Left kidney (tissue), 2 donors: ENCODE results near the gene FOXP4. TPM values are rescaled to one million over a fixed set of nuclear protein-coding genes. Genes with fewer than 3 reads are reported as not detected.

Experiments
- DNase-seq: peaks from one replicate; pipeline ENCODE4 v3.0.0-alpha.2; 2013
- polyA plus RNA-seq: library from polyadenylated mRNA; unstranded; fragments of 120-200 nt; gene quantifications from one replicate; pipeline ENCODE4 v1.2.1, GENCODE V29; 2013; ENCODE audit not compliant: insufficient read length

FOXP4 gene
- polyA plus RNA-seq, 1 donor: 29.3 TPM

DNA sequence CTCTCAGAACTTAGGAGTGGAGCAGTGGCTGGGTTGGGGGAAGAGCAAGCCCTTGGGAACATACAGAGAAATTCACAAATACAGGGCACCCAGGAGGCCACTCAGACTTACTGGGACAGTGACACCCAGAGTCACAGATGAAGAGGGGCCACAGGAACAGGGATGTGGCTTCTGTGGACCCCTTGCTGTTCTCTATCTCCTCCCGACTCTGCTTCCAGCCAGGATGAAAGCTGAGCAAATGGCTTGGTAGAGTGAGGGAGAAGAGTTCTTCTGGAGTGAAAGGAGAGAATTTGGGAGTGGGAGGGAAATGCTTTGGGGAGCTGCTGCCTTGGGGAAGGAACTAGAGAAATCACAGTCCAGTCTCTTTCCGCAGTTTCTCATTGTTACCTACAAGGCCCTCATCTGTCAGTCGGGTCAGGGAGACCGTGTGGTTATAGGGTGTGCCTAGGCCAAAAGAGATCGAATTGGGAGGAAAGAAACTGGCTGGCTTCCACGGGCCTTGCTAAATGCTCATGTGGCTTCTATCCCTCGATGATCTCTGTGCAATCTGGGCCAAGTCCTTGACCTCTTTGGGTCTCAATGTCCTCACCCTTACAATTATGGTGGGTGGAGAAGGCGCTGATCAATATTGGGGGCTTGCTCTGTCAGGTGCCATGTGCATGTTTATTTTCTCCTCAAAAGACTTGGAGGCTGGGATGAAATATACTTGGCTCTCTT is 17.0 kb downstream of the FOXP4 start:
- DNase-seq: no peak

DNA sequence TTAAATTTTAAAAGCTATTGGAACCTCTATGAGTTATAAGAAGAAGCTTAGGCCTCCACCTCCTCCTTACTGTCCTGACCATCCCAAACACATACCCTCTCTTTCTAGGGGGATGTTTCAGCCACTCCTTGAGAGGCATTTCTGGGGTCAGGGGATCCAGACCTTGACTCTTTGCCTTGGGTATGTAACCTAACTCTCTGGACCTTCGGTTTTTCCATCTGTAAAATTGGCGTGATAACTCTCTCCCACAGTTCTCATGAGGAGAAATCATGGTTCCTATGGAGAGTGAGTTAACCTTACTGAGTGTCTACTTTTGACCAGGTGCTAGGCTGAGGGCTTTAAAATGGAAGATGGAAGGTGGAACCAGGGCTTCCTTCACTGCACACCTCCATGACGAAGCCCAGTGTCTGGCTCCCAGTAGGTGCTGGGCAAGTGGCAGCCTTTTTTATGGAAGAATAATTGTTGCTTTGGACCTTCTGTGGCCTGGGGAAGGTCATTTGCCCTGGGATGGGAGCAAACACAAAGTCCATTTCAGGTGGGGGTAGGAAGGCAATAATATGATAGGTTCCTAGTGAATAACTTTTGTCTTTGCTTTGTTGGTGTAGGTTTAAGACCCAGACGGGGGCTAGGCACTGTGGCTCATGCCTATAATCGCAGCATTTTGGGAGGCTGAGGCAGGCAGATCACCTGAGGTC is 18.4 kb downstream of the FOXP4 start:
- no peak for DNase-seq

DNA sequence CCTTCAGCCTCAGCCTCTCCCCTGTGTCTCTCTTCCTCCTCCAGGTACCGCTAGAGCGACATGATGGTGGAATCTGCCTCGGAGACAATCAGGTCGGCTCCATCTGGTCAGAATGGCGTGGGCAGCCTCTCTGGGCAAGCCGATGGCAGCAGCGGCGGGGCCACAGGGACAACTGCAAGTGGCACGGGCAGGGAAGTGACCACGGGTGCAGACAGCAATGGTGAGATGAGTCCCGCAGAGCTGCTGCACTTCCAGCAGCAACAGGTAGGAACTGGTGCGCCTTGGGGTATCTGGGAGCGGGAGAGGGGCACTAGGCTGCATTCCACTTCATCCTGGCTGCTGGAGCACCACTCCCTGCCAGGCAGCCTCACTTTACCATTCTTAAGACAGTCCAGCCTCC is 19.5 kb downstream of the FOXP4 start:
- no peak for DNase-seq

DNA sequence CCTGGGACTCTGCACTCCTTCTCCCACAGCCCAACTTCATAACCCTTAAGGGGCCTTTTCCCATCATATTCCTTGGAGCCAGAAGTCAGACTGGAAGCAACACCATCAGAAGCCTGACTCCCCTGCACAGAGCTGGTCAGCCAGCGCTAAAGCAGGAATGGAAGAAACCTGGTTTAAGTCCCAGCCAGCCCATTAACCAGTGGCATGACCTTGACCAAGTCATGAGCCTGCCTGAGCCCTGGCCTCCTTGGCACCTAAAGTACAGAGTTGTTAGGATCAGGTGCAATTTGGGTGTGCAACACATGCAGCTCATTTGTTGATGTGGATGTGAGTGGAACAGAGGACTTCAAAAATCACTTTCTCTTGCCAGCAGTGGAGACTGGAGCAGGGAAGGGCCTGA is 20.8 kb downstream of the FOXP4 start:
- DNase-seq: no peak

DNA sequence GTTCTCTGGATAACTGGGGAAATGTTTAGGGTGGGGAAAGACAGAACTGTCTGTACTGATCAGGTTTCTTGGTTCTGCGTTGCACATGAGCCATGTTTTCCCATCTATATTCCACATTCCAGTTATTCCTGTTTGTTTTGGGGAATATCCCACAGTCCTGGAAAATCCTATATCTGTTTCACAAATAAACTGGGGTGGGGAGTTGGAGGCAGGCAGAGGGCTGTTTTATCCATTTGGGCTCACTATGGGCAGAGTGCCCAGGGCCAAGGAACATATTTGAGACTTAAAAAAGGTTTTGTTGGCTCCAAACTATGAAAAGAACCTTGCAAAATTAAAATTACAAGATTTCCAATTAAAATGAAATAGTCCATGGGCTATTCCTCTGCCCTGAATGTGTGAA is 21.5 kb downstream of the FOXP4 start:
- no peak for DNase-seq

DNA sequence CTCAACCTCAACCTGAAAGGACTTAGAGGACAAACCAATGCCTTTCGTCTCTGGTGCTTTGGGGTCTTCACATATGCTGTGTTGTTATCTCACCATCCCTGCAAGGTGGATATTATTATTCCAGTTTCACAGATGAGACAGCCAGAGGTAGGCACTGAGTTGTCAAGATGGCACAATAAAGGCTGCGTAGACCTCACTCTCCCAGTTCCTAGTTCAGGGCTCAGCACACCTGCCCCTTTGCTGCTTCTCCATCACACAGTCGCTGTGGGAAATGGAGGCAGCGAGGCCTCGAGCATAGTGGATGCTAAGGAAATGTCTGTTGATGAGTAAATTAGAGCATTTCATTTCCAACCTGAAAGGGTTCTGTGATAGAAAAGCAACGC is 22.0 kb downstream of the FOXP4 start:
- DNase-seq: no peak

DNA sequence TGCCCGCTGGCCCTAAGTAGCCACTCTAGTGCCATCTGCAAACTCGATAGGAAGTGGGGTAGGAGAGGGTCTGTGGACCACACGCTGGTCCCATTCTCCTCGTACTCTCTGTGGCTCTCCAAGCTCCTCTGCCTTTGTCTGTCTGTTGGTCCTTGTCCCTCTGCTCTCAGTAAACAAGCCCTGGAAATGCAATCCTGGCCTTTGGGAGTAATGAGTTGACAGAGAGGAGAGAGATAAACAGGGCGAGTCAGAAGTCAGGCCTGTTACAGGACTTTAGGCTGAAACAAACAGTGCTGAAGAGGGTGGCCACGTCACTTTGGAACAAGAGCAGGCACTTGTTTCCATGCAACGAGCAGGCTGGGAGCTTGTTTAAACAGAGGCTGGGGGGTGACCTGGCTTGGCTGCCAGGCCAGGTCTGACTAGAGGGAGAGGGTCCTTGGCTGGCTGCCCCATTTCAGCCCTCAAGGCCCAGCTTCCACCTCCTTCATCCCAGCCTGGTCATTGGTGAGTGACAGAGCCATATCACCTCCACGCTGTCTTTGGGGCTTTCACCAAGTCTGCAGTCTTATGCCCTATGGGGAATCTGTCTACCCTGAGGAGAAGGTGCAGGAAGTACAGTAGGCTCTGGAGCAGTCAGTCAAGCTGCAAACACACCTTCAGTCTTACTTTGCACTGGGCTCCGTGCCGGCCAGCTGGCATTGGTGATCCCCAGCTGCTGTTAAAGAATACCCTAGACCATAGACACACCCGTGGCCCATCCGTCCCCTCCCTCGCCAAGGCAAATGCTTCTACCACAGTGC is 22.6 kb downstream of the FOXP4 start:
- no peak for DNase-seq

DNA sequence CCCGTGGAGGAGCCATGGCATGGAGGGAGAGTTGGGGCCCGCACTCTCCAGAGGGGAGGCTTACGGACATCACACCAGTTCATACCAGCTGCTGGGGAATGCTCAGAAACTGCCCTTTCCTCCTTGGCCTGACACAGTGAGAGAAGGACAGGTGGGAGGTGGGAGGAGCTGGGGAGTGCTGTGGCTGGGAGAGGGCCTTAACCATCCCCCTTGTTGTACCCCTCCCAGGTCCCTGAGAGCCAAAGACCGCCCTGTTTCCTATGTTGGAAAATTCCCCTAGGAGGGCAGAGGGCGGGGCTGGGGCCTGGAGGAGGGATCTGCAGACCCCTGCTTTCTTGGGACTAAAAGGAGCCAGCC is 24.1 kb downstream of the FOXP4 start:
- DNase-seq: no peak

DNA sequence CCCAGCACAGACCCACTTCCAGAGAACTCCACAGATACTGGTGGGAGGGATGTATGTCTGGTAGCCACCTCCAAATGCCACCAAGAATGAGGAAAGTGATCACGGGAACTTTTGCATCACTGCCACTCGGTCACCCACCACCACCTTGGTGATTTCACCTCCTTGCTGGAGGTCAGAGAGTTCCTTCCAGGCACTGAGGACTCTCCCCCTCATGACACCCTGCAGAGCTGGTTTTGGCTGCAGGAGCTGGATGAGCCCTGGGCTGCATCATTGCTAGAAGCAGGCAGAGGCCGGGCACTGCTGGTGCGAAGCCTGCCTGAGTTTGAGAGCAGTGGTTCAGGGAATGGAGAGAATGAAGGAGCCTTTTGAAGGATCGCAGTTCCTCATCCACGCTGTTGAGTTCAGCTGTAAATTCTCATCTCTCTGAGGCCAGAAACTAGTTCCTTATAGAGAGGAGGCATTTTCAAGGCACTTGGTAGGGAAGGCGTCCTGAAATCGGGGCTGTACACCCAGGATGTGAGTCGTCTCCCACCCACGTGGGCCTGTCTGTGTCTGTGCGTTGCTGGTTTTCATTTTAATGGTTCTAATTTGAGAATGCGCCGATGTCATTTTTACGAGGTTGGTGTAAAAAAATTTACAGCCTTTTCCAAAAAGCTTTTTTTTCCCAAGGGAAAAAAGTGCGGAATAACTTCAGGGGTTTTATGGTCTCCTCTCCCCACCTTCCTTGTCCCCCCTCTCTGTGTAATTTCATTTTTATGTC is 25.0 kb downstream of the FOXP4 start:
- no peak for DNase-seq

DNA sequence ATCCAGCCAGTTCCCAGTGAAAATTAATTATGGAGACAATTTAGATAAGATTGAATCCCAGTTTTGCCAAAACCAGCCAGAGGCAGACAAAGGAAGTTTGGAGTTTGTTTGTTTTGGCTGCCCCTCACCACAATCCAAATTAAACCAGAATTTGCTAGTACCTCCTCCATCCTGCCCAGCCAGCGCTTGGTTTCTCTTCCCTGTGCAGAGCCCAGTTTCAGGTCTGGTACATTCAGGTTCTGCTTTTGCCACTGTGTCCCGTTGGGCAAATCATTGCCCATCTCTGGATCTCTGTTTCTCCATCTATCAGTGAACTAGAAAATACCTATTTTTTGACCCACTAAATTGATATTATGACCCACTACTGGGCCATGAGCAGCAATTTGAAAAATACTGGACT is 26.4 kb downstream of the FOXP4 start:
- DNase-seq: no peak

DNA sequence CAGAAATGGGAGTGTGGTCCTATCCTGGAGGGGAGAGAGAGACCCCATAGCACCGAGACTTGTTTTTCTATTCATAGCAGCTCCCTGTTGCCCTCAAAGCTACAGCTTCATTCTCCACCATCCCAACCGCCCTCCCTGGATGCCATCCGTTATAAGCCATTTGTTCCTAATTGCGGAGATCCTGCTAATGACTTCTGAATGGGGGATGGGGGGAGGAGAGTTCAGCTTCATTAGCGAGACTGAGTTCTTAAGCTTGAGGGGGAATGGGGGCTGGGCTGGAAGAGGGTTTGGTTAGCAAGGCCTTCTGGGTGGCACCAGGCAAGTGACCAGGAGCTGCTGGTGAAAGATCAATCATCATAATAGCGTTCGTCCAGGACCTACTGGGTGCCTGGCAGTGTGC is 27.1 kb downstream of the FOXP4 start:
- DNase-seq: no peak

DNA sequence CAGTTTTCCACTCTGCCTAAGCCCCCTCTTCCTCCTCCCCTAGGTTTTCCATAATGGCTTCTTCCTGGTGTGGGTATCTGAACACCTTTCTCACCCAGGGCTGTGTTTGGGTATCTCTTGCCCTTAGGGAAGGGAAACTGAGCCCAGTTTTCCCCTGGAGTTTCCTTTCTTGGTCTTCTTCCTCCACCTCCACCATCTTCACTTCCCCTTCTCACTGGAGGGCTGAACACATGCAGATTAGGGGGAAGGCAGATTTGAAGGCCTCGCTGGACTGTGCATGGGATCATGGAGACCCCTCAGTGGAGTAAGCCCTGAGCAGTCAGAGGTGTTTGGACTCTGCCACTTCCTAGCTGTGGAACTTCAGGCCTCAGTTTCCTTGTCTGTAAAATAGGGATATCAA is 27.8 kb downstream of the FOXP4 start:
- no peak for DNase-seq

DNA sequence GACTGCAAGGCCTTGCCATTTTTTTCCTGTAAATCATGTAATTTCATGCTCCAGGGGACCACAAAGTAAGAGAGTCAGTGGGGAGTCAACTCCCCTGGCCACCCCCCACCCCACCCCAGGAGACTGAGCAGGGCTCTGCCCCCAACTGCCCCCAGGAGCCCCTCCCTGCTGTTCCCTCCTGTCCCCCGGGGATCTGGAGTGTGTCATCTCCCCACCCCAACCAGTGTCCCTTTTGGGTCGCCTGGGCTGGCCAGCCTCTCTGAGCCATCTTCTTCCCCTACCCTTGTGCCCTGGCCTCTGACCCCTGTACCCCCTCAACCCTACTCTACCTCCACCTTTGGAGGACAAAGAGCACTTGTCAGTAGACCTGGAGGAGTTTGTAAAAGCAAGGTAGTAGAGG is 29.4 kb downstream of the FOXP4 start:
- no peak for DNase-seq

DNA sequence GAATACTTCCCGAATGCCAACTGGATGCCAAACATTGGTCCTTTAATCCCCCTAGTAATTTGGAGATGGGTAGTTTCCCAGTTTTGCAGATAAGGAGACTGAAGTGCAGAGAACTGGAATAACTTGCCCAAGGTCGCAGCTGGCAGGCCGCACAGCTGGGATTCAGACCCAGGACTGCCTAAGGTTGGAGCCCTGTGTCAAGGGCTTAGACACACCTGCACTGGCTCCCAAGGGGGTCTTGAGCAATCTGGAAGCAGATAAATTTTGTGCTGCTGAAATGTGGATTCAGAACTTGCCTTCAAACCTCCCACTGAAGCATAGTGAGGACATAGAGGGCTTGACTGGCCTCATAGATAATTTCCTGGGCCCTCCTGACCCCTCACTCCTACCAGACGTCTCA is 30.5 kb downstream of the FOXP4 start:
- no peak for DNase-seq

DNA sequence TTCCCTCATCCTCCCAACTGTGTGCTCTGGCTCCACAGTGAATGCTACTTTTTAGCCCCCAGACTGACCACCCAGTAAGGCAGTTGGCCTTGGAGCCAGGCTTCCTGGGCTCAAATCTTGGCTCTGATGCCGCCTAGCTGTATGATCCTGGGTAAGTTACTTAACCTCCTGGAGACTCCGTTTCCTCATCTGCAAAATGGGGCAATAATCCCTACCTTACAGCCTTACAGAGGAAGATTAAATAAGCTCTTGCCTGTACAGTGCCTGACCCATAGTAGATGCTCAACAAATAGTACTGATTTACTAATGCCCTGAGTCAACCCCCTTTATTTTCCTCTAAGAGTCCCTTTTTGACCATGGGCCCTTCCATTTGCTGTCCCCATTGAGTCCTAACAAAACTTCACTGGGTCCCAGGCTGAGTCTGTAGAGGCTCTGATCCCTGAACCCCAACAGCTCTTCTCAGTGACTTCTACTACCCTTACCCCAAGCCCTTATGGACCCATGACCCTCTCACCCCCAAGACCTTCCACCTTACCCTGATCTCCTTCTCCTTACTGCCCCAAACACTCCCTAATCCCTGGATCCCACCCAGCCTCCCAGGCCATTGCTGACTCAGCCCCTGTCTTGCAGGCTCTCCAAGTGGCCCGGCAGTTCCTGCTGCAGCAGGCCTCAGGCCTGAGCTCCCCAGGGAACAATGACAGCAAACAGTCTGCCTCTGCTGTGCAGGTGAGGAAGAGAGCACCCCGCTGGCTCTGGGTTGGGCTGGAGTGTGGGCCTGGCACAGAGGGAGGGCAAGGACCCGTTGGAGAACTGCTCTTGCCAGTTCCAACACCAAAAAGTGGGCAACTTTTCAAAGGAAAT is 31.4 kb downstream of the FOXP4 start:
- DNase-seq: no peak

DNA sequence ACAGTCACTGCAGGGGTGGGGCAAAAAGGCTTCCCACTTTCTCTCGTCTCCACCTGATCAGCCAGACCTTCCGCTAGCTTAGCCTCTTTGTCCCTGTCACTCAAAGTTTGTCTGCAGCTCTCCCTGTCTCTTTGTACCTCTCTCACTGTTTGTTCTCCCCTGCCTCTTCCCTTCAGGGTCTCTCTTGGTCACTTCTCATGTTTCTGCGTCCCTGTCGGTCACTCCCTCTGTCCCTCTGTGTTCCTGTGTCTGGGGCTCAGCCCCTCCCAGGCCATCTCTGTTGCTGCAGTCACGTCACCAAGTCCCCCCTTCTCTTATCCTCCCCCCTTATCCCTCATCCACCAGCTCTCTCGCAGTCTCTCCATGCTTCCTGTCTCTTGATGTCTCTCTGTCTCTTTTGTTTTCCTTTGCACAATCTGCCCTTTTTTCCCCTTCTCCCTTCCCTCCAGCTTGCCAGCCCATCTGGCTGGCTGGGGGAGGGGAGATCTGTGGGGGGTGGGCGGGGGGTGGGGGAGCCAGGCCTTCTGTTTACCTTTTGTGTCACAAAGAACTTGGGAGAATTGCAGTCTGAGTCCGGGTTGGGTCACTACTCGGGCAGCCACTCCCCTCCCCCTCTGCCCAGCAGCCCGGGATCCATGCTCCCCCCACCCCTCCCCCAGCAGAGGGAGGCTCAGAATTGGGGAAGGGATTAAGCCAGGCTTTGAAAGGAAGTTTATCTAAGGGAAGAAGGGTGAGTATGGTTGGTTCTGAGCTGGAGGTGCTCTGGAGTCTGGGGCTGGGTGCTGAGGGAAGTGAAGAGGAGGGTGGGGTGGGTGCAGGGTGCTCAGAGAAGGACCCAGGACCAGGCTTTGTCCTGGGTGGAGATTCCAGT is 32.3 kb downstream of the FOXP4 start:
- no peak for DNase-seq

DNA sequence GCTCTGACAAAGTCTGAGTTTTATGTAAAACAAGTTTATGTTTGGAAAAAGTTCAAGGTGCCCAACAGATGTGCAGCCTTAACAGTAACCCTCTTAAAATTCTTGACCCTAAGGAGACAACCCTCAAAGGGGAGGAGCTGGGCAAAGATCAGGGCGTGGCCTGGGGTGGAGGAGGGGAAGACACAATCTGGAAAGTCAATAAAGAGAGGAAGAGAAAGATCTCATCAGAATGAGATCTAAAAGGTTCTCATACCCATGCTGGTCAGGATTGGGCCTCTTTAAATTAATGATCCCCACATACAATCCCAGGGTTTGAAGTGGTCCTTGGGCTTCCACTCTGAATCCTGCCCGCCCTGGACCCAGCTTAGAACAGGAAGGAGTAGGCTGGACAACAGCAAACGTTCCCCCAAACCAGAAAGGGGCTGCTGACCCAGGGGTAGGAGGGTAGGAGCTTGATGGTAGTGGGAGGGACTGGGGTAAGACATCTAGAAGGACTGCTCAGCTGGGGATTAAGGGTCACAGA is 33.0 kb downstream of the FOXP4 start:
- no peak for DNase-seq

DNA sequence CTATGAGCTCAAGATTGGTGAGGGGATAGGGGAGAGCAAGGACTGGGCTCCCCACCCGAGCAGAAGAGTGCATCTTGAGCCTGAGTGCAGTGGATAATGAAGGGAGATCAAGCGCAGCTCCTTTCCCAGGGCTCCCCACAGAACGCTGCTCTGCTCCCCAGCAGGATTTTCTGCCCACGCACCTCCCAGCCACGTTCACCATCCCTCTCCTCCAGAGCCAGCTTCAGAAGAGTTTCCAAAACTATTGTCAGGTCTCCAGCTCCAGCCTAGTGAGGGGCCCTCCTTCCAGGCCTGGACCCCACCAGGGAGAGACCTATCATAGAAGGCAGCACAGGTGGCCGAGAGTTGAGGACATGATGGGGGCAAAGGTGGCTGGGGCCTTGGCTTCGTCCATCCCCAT is 34.5 kb downstream of the FOXP4 start:
- DNase-seq: no peak

DNA sequence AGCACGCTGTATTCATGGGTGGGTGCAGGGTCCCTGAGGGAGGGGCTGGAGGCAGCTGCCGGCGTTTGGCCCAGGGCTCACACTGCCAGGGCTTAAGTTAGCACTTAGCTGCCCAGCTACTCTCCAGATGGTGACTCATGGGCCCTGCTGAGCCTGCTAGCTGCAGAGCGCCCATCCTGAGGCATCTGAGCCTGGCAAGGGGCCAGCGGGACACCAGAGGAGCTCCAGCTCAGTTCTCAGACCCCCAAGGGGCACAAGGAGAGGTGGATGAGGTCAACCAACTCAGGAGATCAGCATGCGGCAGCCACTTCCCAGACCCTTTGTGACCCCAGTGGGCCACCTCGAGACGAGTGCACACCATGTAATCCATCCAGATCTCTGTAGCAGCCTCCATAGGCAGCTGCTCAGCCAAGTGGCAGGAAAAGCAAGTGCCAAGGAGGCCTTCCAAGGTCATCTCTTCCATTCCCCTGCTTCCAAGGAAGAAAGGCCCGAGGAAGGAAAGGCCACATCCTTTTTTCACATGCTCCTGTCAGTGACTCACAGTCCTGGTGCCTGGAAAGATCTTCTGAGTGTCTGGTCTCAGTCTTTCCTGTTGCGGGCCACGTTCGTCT is 35.3 kb downstream of the FOXP4 start:
- no peak for DNase-seq

DNA sequence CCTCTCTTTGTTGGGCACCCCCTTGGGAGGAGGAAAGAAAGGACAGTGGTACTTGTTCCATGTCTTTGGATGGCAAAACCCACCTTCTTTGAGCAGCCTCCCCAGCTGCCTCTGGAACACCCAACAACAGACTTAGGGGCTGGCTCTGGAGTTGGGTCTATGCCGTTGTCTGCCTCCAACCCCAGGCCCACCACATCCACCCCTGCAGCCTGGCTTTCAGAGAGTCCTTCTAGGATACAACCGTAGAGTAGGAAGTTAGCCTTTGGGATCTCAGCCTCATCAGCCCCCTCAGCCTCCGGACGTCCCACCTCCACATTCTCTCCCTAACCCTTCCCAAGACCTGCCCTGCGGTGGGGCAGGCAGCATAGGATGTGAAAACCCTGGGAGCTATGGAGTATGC is 36.4 kb downstream of the FOXP4 start:
- no peak for DNase-seq
